ENCODE data around the gene PCDHGA9.
"Not testable (repeated sequence)": the region's sequence is repeated elsewhere in the genome, so short reads cannot be mapped to it uniquely, and the experiment has no call there.

- not testable (repeated sequence) for TF ChIP-seq CTCF (IDR thresholded peaks at IDR 0.05); REST (IDR thresholded peaks at IDR 0.05; ENCODE audit: insufficient read depth in 1 of 2, low read depth in 2 of 2, low read length in 1 of 2)
These were observed 12.7 kb downstream of the PCDHGA9 start for GRCh38 chr5:141415275-141415618.

Data from Panc1 (cell line).